GM18951 (cell line): Measurements from ENCODE around the gene PTPRD.

ENCODE experiments used
- POLR2A ChIP-seq: IDR thresholded peaks from 4 replicates; pipeline ENCODE4 v1.6.1; 2011; ENCODE audit warnings: mild to moderate bottlenecking; ENCODE audit not compliant: insufficient read length, insufficient read depth; ENCODE audit errors: extremely low read depth
- in situ Hi-C: fragments of 300-500 bp; cut with MboI; formaldehyde crosslinking; loops from one replicate; pipeline ENCODE4 v1.12.0; 2022; ENCODE audit warnings: low sequenced_read_pairs, mixed read lengths, inconsistent platforms; ENCODE audit not compliant: unreplicated experiment

PTPRD gene

GRCh38 chr9:8857926-8858595, 1754.7 kb downstream of the PTPRD start:
- no peak for TF ChIP-seq POLR2A

GRCh38 chr9:8857068-8857925, 1755.5 kb downstream of the PTPRD start:
- no peak for TF ChIP-seq POLR2A
- in situ Hi-C loops: no loop called here

More at GRCh38 chr9:8857926-8858595, 1754.7 kb downstream of the PTPRD start:
- in situ Hi-C loops: no loop called here

DNA sequence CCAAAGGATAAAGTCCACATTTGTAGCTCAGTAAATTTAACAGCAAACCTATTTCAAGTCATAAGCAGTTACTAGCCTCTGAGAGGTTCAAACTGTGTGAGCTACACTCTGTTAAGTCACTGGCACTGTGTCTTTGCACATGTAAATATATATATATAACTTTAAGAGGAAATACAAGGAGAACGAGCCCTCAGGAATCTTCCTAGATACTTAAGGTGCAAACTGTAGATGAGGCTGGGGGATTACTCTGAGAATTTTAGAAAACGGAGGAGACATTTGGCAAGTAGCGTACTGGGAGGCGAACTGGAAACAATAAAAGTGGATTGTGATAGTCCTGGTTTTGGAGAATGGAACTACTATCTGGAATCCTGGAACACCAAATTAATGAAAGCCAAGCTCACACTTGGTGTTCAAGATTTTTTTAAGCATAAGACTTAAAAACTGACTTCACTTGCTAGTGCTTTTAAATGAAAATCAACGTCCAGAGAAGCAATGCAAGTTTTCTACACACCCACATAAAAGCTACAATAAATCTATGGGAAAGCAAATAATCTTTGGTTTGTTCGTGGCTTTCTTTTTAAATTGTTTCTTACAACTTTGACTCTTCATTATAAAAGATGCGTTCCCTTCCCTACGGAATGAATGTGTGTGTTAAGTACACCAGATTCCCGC, 1756.3 kb downstream of the PTPRD start:
- in situ Hi-C loops: no loop called here
- TF ChIP-seq POLR2A: no peak

GRCh38 chr9:8855046-8855445, 1757.8 kb downstream of the PTPRD start:
- TF ChIP-seq POLR2A: no peak

DNA sequence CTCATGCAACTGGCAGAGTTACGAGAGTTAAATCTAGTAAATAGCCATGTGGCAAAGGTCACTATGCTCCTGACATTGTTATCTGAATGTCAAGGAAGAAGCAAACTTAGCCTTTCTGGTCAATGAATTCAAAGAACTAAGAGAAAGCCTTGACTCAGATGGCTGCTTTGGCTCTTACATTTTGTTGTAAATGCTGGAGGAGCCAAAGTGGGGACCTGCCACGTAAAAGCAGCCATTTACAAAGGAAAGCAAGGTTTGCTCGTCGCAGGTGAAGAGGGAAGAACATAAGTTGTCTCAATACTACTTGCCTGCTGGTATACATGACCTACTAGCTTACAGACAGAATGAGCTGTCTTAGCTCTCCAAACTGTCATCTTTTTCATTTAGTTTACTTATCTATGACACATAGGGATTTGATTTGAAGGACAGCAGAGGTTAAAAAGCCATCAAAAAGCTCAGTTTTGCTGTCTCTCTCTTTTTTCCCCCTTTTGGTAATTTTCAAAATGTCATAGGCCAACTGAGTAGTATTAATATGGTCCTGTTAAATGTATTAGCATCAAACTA, 1760.4 kb downstream of the PTPRD start:
- in situ Hi-C loops: no loop called here
- no peak for TF ChIP-seq POLR2A

More at GRCh38 chr9:8855046-8855445, 1757.8 kb downstream of the PTPRD start:
- in situ Hi-C loops: no loop called here

DNA sequence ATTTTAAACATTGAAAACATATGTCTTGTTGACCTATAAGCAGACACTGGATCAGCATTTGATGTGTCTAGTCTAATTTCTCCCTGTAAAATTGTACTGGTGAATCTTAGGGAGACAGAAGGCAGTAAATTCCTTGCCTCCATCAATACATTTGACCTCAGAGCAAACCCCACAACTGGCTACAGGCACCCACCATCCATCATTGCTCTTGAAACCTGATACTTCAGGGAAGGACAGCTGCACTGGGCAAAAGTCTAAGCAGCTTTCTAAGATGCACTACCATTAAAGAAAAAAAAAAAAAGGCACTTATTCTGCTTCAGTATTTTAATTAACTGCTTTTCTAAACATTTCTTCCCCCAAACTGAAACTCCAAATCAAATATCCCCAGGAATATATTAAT, 1761.9 kb downstream of the PTPRD start:
- in situ Hi-C loops: no loop called here
- no peak for TF ChIP-seq POLR2A

GRCh38 chr9:8845808-8846207, 1767.0 kb downstream of the PTPRD start:
- TF ChIP-seq POLR2A: no peak
- in situ Hi-C loops: no loop called here

- no peak for TF ChIP-seq POLR2A
- in situ Hi-C loops: no loop called here
Observed at GRCh38 chr9:8845376-8845775, 1767.4 kb downstream of the PTPRD start.

GRCh38 chr9:8844549-8844948, 1768.3 kb downstream of the PTPRD start:
- TF ChIP-seq POLR2A: no peak
- in situ Hi-C loops: no loop called here

GRCh38 chr9:8842402-8843193, 1770.2 kb downstream of the PTPRD start:
- no peak for TF ChIP-seq POLR2A
- in situ Hi-C loops: no loop called here

DNA sequence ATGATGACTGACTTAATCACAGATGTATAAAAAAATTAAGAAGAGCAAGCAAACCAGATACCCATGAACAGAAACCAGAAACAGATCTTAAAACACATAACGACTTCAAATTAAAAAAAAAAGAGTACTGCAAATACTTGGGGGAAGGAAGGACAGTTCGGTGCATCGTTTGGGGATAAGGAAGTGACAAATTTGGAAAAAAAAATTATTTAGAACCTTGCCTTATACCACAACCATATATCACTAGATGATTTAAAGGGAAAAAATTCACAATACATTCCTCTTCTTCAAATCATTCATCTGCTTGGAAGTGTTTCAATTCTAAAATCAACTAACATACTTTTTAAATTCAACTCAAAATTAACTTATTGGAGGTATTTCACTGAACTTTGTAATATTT, 1774.7 kb downstream of the PTPRD start:
- no peak for TF ChIP-seq POLR2A

DNA sequence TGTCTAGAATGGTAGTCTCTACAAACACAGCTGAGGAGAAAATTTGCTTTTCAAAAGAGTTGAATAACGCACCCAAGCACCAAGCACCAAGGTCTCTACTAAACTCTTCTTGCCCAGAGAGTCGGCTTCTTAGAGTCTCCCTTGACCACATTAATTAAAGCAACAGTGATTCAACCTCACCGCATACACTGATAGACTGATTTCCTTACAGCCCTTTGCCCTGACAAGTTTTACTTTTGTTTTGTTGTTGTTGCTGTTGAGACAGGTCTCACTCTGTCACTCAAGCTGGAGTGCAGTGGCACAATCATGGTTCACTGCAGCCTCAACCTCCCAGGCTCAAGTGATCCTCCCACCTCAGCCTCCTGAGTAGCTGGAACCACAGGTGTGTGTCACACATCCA, 1777.5 kb downstream of the PTPRD start:
- in situ Hi-C loops: no loop called here
- TF ChIP-seq POLR2A: no peak

More for the DNA sequence above, 1774.7 kb downstream of the PTPRD start:
- in situ Hi-C loops: no loop called here
